ENCODE results near the gene SMIM11.
A peak's percentile ranks its signal among the peaks of the same experiment; 100 is the strongest.
"Not testable (repeated sequence)": the region's sequence is repeated elsewhere in the genome, so short reads cannot be mapped to it uniquely, and the experiment has no call there.

SMIM11 gene

GRCh38 chr21:34374940-34375618, at the start of gene SMIM11:
Gene SMIM11 (plus strand): TSS chr21:34375507. CDS start chr21:34379505, 3,998 bp downstream.
- DNase-seq (ENCODE audit: low read depth); H3K4me3 ChIP-seq (ENCODE audit: low read depth, low read length): not testable (repeated sequence)

- DNase-seq (ENCODE audit: low read depth) = no peak
These were observed 45.3 kb upstream of the SMIM11 start for GRCh38 chr21:34330055-34330454.

GRCh38 chr21:34331726-34332125, 43.6 kb upstream of the SMIM11 start:
- H3K4me3 ChIP-seq (ENCODE audit: low read depth, low read length) = no peak overlapping the region
- no peak for DNase-seq (ENCODE audit: low read depth)

More at GRCh38 chr21:34330055-34330454, 45.3 kb upstream of the SMIM11 start:
- H3K4me3 ChIP-seq (ENCODE audit: low read depth, low read length) = no peak overlapping the region

- DNase-seq (ENCODE audit: low read depth) = no peak
- H3K4me3 ChIP-seq (ENCODE audit: low read depth, low read length) = no peak overlapping the region
These were observed 43.0 kb upstream of the SMIM11 start for GRCh38 chr21:34332347-34332746.

GRCh38 chr21:34333121-34333739, 42.1 kb upstream of the SMIM11 start:
- DNase-seq (ENCODE audit: low read depth) = no peak
- H3K4me3 ChIP-seq (ENCODE audit: low read depth, low read length) = no peak overlapping the region

GRCh38 chr21:34335316-34335715, 40.0 kb upstream of the SMIM11 start:
- H3K4me3 ChIP-seq (ENCODE audit: low read depth, low read length) = no peak overlapping the region
- DNase-seq (ENCODE audit: low read depth) = no peak

- DNase-seq (ENCODE audit: low read depth) = no peak
- H3K4me3 ChIP-seq (ENCODE audit: low read depth, low read length) = no peak overlapping the region
These were observed 39.1 kb upstream of the SMIM11 start for GRCh38 chr21:34336245-34336644.

- no peak overlapping the region for H3K4me3 ChIP-seq (ENCODE audit: low read depth, low read length)
- no peak for DNase-seq (ENCODE audit: low read depth)
These were observed 38.4 kb upstream of the SMIM11 start for GRCh38 chr21:34336756-34337391.

GRCh38 chr21:34337741-34338140, 37.6 kb upstream of the SMIM11 start:
- H3K4me3 ChIP-seq (ENCODE audit: low read depth, low read length) = no peak overlapping the region
- DNase-seq (ENCODE audit: low read depth) = no peak

- H3K4me3 ChIP-seq (ENCODE audit: low read depth, low read length) = no peak overlapping the region
These were observed 37.1 kb upstream of the SMIM11 start for GRCh38 chr21:34338226-34338625.

GRCh38 chr21:34340061-34340460, 35.2 kb upstream of the SMIM11 start:
- no peak for DNase-seq (ENCODE audit: low read depth)
- H3K4me3 ChIP-seq (ENCODE audit: low read depth, low read length) = no peak overlapping the region

More at GRCh38 chr21:34338226-34338625, 37.1 kb upstream of the SMIM11 start:
- DNase-seq (ENCODE audit: low read depth) = no peak

- H3K4me3 ChIP-seq (ENCODE audit: low read depth, low read length) = no peak overlapping the region
- no peak for DNase-seq (ENCODE audit: low read depth)
These were observed 32.8 kb upstream of the SMIM11 start for GRCh38 chr21:34342476-34342875.

- H3K4me3 ChIP-seq (ENCODE audit: low read depth, low read length) = no peak overlapping the region
- DNase-seq (ENCODE audit: low read depth) = no peak
These were observed 32.0 kb upstream of the SMIM11 start for GRCh38 chr21:34343347-34343746.

GRCh38 chr21:34343838-34344381, 31.4 kb upstream of the SMIM11 start:
- no peak for DNase-seq (ENCODE audit: low read depth)

GRCh38 chr21:34344584-34344983, 30.7 kb upstream of the SMIM11 start:
- H3K4me3 ChIP-seq (ENCODE audit: low read depth, low read length) = no peak overlapping the region
- DNase-seq (ENCODE audit: low read depth) = no peak

More at GRCh38 chr21:34343838-34344381, 31.4 kb upstream of the SMIM11 start:
- H3K4me3 ChIP-seq (ENCODE audit: low read depth, low read length) = no peak overlapping the region

- no peak overlapping the region for H3K4me3 ChIP-seq (ENCODE audit: low read depth, low read length)
- peak; percentile 28 for DNase-seq (ENCODE audit: low read depth)
These were observed 30.0 kb upstream of the SMIM11 start for GRCh38 chr21:34345091-34345871.

- DNase-seq (ENCODE audit: low read depth) = no peak
- H3K4me3 ChIP-seq (ENCODE audit: low read depth, low read length) = no peak overlapping the region
These were observed 29.4 kb upstream of the SMIM11 start for GRCh38 chr21:34345892-34346291.

- H3K4me3 ChIP-seq (ENCODE audit: low read depth, low read length) = no peak overlapping the region
- DNase-seq (ENCODE audit: low read depth) = no peak
These were observed 26.3 kb upstream of the SMIM11 start for GRCh38 chr21:34348890-34349519.

GRCh38 chr21:34351786-34352241, 23.5 kb upstream of the SMIM11 start:
- DNase-seq (ENCODE audit: low read depth) = no peak

More at GRCh38 chr21:34351786-34352241, 23.5 kb upstream of the SMIM11 start:
- H3K4me3 ChIP-seq (ENCODE audit: low read depth, low read length) = no peak overlapping the region

Data from skeletal muscle cell (primary cell).